ENCODE results near the gene CCND1. TPM values are rescaled to one million over a fixed set of nuclear protein-coding genes. Genes with fewer than 3 reads are reported as not detected.

The CCND1 gene
- total and polyA plus RNA-seq, 2 of the 8 experiments (the other 6 are each of a cell fraction or from before 2014, with no cell fraction given): 64.5 to 170 TPM

- ChIA-PET POLR2A (ENCODE audit: partially characterized antibody) (interaction anchor here (1.0 to 4.5 kb wide), 4 partner anchors 10 to 456 kb away, joined by 3 to 18 read pairs (median 4); no protein-coding TSS in a partner anchor), CTCF (ENCODE audit: partially characterized antibody) (interaction anchor here (1.1 to 5.1 kb wide), 8 partner anchors 9 to 566 kb away, joined by 3 to 81 read pairs (median 6); no protein-coding TSS in a partner anchor)
- H2AK5ac ChIP-seq (ENCODE audit: low read depth, low read length): no peak overlapping the region
- DNase-seq (ENCODE audit: low read depth in 1 of 2, low spot score in 2 of 2) (no peak), FAIRE-seq (no peak)
- no peak overlapping the region for H3K14ac ChIP-seq (ENCODE audit: insufficient read length)
- H3K56ac ChIP-seq (replicated peaks; ENCODE audit: insufficient read length, low read depth, low read length): no peak overlapping the region
- H4K5ac ChIP-seq (ENCODE audit: insufficient read length, low read depth, low read length): no peak overlapping the region
- H3K4me1 ChIP-seq (replicated peaks in 1 of 4; ENCODE audit: control insufficient read depth in 3 of 4, insufficient read depth in 4 of 4, low read length in 3 of 4): no peaks in the 10 kb centered on the region
- peaks cover 3 to 22% (median 8%) of the 10 kb centered on the region in 4 experiments; a peak in 7 of 8 replicates for H3K36me3 ChIP-seq (ENCODE audit: control insufficient read depth in 2 of 4, insufficient read depth in 4 of 4, low read length in 3 of 4)
- no peak for TF ChIP-seq GABPA (IDR thresholded peaks at IDR 0.05; ENCODE audit: borderline replicate concordance, insufficient read depth, low read length)
- H3K9ac ChIP-seq (replicated peaks in 1 of 4; ENCODE audit: extremely low read depth in 1 of 4, low read depth in 3 of 4, low read length in 3 of 4): no peak overlapping the region
- H2BK15ac ChIP-seq (ENCODE audit: low read length): no peak overlapping the region
- H2BK5ac ChIP-seq (ENCODE audit: low read depth, low read length): no peak overlapping the region
- no peaks in the 10 kb centered on the region for H3K23me2 ChIP-seq (ENCODE audit: low read depth, low read length)
- H4K20me1 ChIP-seq (replicated peaks in 1 of 2; ENCODE audit: control insufficient read depth in 1 of 2, insufficient read depth in 2 of 2, low read length in 2 of 2): peaks cover 3 to 6% of the 10 kb centered on the region in 2 experiments
- H2BK120ac ChIP-seq (replicated peaks; ENCODE audit: low read depth, low read length): no peak overlapping the region
- H3K4me2 ChIP-seq (ENCODE audit: insufficient read depth in 1 of 2, low read depth in 2 of 2, low read length in 2 of 2): no peak overlapping the region
- H3K23ac ChIP-seq (ENCODE audit: insufficient read length): no peak overlapping the region
- H3K27me3 ChIP-seq (replicated peaks in 1 of 4; ENCODE audit: control insufficient read depth in 3 of 4, extremely low read depth in 1 of 4, insufficient read depth in 3 of 4, low read length in 3 of 4): no peaks in the 10 kb centered on the region
- no peak overlapping the region for H3K27ac ChIP-seq (ENCODE audit: low read depth, low read length)
- no peak overlapping the region for H4K8ac ChIP-seq (ENCODE audit: extremely low read depth, insufficient read depth, low read length)
- H3K79me2 ChIP-seq (ENCODE audit: control insufficient read depth in 1 of 2, insufficient read depth in 2 of 2, low read length in 2 of 2): peaks cover 0 to under 1% of the 10 kb centered on the region in 2 experiments; a peak in 1 of 4 replicates
- WGBS, 2 experiments (ENCODE audit: extremely low coverage in 1 of 2, insufficient coverage in 1 of 2, insufficient read length in 1 of 2, insufficient replicate concordance in 2 of 2, low coverage in 1 of 2, low lambda C conversion rate in 2 of 2, missing lambda C conversion rate in 1 of 2): 91% methylated on average over 26 of the region's 26 CpGs; no CpG with 5 or more reads in 1 of the 2 experiments
- H2BK12ac ChIP-seq (ENCODE audit: low read depth, low read length): no peak overlapping the region
- no peak overlapping the region for H3K4ac ChIP-seq (replicated peaks; ENCODE audit: insufficient read length, low read depth, low read length)
- no peak overlapping the region for H3K18ac ChIP-seq (ENCODE audit: extremely low read depth, low read length)
- H3K79me1 ChIP-seq (ENCODE audit: low read depth, low read length): 0 out of 2 replicates have a peak, but pooled peaks cover 5% of the 10 kb centered on the region
- H3K9me3 ChIP-seq (ENCODE audit: insufficient read depth in 2 of 2, low read depth in 1 of 2, low read length in 1 of 2): no peaks in the 10 kb centered on the region
- H4K91ac ChIP-seq (replicated peaks; ENCODE audit: insufficient read length, low read length): no peak overlapping the region
- no peak overlapping the region for H2BK20ac ChIP-seq (ENCODE audit: low read length)
- no peak overlapping the region for H3K4me3 ChIP-seq (ENCODE audit: extremely low read depth in 1 of 4, insufficient read depth in 2 of 4, low read depth in 3 of 4, low read length in 4 of 4)
- H2AFZ ChIP-seq (ENCODE audit: low read length): no peak overlapping the region
Measured at GRCh38 chr11:69667619-69668604, 27.0 kb downstream of the CCND1 start.

All from H1 (cell line).